Activated CD4-positive, CD25-positive, alpha-beta regulatory T cell (primary cell): ENCODE measurements around the gene ZNF581.

ENCODE experiments used
- DNase-seq, 4 experiments: peaks; one replicate each; lab custom pipeline; 2025; lab: John Stamatoyannopoulos, UW

The ZNF581 gene

GRCh38 chr19:55666343-55667005 is 23.0 kb downstream of the ZNF581 start:
- no peak for DNase-seq

- no peak for DNase-seq
Measured at GRCh38 chr19:55667006-55667381, 23.5 kb downstream of the ZNF581 start.

GRCh38 chr19:55667511-55667910 is 24.1 kb downstream of the ZNF581 start:
- DNase-seq: no peak

- no peak for DNase-seq
Measured at GRCh38 chr19:55667958-55668357, 24.5 kb downstream of the ZNF581 start.

GRCh38 chr19:55668603-55669348 is 25.3 kb downstream of the ZNF581 start:
- no peak for DNase-seq

- DNase-seq: no peak
Measured at GRCh38 chr19:55669418-55670279, 26.2 kb downstream of the ZNF581 start.

- peak in 2 of 4 experiments; percentile 21 to 24 for DNase-seq
Measured at GRCh38 chr19:55670280-55671053, 27.0 kb downstream of the ZNF581 start.

GRCh38 chr19:55671054-55671378 is 27.6 kb downstream of the ZNF581 start:
- DNase-seq: no peak

- DNase-seq: no peak
Measured at GRCh38 chr19:55672418-55672817, 29.0 kb downstream of the ZNF581 start.

- no peak for DNase-seq
Measured at GRCh38 chr19:55673465-55673864, 30.0 kb downstream of the ZNF581 start.

- DNase-seq: no peak
Measured at GRCh38 chr19:55673889-55674288, 30.4 kb downstream of the ZNF581 start.

GRCh38 chr19:55674459-55674840 is 31.0 kb downstream of the ZNF581 start:
- no peak for DNase-seq

- DNase-seq: peak; percentile 92 to 97 (median 96)
Measured at GRCh38 chr19:55674841-55675660, 31.6 kb downstream of the ZNF581 start, which contains the start of gene EPN1. Gene EPN1 (plus strand): TSS chr19:55675226. CDS start chr19:55678628, 3,402 bp downstream.

- no peak for DNase-seq
Measured at GRCh38 chr19:55675661-55676354, 32.4 kb downstream of the ZNF581 start.

GRCh38 chr19:55676383-55676782 is 32.9 kb downstream of the ZNF581 start:
- no peak for DNase-seq

- DNase-seq: no peak
Measured at GRCh38 chr19:55676889-55677505, 33.5 kb downstream of the ZNF581 start.

GRCh38 chr19:55677572-55678028 is 34.2 kb downstream of the ZNF581 start:
- DNase-seq: no peak

- no peak for DNase-seq
Measured at GRCh38 chr19:55678121-55678671, 34.7 kb downstream of the ZNF581 start.
